ENCODE results near the gene CUL4B.
"Not testable (repeated sequence)": the region's sequence is repeated elsewhere in the genome, so short reads cannot be mapped to it uniquely, and the experiment has no call there.

CUL4B gene

DNA sequence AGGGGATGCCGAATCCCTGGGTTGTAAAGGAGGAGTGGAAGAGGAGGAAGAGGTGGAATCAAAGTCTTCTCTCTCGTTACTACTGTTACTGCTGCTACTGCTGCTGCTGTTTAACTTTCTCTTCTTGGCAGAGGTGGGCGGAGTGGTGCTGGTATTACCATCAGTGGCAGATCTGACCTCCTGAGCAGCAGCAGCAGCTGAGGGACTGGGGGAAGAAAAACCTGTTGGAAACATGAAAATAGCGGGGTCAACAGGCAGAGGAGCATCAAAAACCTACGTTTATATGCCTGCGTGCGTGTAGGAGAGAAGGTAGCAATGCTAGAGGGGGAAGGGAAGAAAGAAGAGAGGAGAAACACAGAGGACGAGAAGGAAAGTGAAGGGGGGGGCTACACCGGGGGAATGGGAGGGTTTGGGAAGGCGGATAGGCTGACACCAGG, 339 bp downstream of the CUL4B start:
- ATAC-seq (replicated peaks), result peak; percentile 51 to 56
- H3K4me3 Mint-ChIP-seq, result peak overlapping the region; percentile 89 to 93

DNA sequence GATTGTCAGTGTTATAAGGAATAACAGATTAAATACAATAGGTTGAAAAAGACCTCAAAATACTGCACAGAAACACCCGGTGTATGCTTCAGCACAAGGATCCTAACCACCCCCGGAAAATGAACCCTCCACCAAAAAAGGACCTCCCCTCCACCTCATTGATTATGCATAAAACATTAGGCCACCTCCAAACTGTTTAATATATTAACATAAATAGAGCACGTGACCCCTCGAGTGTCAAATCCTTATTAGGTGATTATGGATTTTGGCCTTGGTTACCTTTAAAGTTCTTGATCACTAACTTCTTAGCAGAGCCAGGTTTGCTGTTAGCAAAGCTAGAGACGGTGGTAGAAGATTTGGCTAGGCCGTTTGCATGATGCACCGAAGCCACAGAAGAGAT, 958 bp downstream of the CUL4B start:
- Mint-ChIP-seq H3K9me3 (no peaks in the 10 kb centered on the region), H3K4me3 (peak overlapping the region; percentile 89 to 93), H3K4me1 (peaks cover 5 to 12% of the 10 kb centered on the region in 2 donors), H3K36me3 (no peaks in the 10 kb centered on the region), H3K27me3 (no peaks in the 10 kb centered on the region), H3K27ac (peak overlapping the region; percentile 92)
- ATAC-seq (replicated peaks) (peak in 1 of 2 donors; percentile 5), DNase-seq (no peak)

More for the DNA sequence above, 339 bp downstream of the CUL4B start:
- Mint-ChIP-seq H3K9me3 (no peaks in the 10 kb centered on the region), H3K27ac (peak overlapping the region; percentile 92), H3K27me3 (no peaks in the 10 kb centered on the region), H3K36me3 (no peaks in the 10 kb centered on the region), H3K4me1 (peaks cover 5 to 12% of the 10 kb centered on the region in 2 donors)
- DNase-seq, result peak; percentile 23

DNA sequence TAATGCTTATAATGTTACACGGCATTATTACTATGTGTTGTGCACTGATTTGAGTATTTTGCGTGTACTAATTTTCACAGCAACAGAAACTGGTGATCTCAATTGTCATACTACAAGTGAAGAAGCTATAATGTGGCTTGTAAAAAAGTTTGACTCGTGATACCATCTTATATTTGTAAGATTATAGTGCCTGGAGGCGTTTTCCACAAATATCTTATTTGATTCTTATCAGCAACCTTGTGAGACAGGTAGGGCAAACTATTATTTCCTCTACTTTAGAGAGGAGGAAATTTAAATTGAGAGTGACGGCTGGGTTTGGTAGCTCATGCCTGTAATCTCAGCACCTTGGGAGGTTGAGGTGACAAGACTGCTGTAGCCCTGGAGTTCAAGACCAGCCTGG, 4.5 kb downstream of the CUL4B start:
- Mint-ChIP-seq H3K9me3 (no peaks in the 10 kb centered on the region), H3K4me3 (no peak overlapping the region), H3K27ac (no peak overlapping the region), H3K36me3 (no peaks in the 10 kb centered on the region), H3K27me3 (no peaks in the 10 kb centered on the region), H3K4me1 (no peaks in the 10 kb centered on the region)
- no peak for DNase-seq
- no peak for ATAC-seq (replicated peaks)

DNA sequence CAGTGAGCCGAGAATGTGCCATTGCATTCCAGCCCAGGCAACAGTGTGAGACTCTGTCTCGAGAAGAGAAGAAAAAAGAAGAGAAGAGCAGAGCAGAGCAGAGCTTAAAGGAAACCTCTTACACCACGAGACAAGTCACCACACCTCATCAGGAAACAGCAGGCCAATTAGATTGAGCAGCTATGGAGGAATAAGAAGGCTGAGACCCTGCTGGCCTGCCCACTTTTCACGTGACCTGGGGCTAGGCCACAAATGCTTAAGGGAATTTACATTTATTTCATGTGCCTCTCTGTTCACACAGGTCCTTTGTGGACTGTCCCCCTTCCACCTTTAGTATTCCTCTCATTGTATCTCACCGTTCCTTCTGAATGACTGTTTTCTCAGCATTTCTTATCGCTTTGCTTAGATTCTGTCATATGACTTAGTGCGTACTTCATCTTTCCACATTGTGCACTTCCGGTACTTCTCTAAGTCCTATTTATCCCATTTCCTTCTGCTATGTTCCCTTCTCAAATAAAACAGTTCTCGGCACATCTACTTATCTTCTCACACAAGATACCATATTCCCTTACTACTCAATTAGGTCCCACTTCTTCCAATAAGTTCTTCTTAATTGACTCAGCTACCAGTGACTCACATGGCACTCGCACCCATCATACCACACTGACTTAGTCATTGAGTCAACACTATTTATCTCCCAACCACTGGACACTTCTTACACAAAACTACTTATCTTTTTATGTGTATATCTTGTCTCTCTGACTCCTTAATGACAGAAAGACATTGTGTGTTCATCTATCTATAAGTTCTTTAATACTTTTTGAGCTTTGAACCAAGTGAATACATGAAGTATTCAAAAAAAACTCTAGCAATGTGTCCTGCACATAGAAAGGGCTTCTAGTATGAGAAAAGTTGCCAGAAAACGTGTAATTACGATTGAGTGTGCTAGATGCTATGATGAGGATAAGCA, 11.0 kb downstream of the CUL4B start:
- H3K27ac Mint-ChIP-seq, result no peak overlapping the region
- no peaks in the 10 kb centered on the region for H3K4me1 Mint-ChIP-seq
- DNase-seq (no peak), ATAC-seq (replicated peaks) (no peak)
- H3K9me3 Mint-ChIP-seq, result no peaks in the 10 kb centered on the region
- H3K4me3 Mint-ChIP-seq, result no peak overlapping the region
- H3K27me3 Mint-ChIP-seq, result no peaks in the 10 kb centered on the region
- H3K36me3 Mint-ChIP-seq, result peaks cover 0 to 7% of the 10 kb centered on the region in 2 donors

DNA sequence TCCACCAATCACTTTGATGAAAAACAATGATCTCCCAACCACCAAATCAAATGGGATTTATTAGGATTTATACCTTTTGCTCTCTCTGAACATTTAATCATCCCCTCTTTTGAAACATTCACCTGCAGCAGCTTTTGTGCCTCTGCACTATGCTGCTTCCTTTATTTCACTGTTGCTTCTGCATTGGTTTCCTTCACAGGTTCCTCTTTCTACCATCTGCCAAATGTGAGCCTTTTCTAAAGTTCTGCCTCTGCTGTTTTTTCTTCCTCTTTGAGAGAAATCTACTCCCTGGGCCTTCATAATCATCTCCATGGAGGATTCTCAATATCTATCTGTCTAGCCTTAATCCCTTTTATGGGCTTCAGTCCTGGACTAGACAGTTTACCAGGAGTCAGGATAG, 24.7 kb downstream of the CUL4B start:
- Mint-ChIP-seq H3K4me3 (no peak overlapping the region), H3K9me3 (no peaks in the 10 kb centered on the region), H3K4me1 (peaks cover 10 to 19% of the 10 kb centered on the region in 2 donors), H3K27ac (no peak overlapping the region), H3K27me3 (no peaks in the 10 kb centered on the region), H3K36me3 (peaks cover 20 to 26% of the 10 kb centered on the region in 2 donors)
- peak; percentile 73 to 85 for ATAC-seq (replicated peaks)
- DNase-seq, result no peak

DNA sequence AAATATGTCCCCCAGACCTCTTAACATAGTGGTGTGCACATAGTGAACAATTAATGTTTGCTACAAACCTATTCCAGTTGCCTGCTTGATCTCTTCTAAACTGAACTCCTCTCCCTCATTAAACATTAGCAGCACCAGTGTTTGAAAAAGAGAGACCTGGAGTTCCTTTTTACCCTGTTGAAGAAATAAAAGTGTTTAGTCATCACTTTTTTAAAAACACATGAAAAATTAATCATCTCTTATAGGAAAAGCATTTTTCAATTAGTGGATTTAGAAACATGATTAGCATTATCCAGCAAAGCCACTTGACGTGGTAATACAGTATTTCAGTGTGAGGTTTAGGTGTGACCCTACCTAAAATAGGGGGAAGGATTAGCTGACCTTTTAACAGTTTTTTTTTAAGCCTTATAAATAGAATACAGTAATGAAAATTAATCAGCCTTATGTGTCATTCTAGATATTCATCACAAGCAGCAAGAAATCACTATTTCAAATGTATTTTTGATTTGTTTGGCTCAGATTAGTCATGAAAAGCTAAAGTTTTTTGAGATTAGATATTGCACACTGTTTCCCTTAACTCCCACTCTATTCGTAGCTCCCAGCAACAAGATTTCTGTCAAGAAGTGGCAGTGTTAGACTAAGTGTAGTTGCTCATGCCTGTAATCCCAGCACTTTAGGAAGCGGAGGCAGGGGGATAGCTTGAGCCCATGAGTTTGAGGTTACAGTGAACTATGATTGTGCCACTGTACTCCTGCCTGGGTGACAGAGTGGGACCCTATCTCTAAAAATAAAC, 26.2 kb downstream of the CUL4B start:
- Mint-ChIP-seq H3K9me3 (no peaks in the 10 kb centered on the region), H3K4me3 (no peak overlapping the region), H3K36me3 (peaks cover 20 to 26% of the 10 kb centered on the region in 2 donors), H3K27me3 (no peaks in the 10 kb centered on the region), H3K4me1 (peaks cover 10 to 19% of the 10 kb centered on the region in 2 donors), H3K27ac (no peak overlapping the region)
- ATAC-seq (replicated peaks) (no peak), DNase-seq (no peak)

DNA sequence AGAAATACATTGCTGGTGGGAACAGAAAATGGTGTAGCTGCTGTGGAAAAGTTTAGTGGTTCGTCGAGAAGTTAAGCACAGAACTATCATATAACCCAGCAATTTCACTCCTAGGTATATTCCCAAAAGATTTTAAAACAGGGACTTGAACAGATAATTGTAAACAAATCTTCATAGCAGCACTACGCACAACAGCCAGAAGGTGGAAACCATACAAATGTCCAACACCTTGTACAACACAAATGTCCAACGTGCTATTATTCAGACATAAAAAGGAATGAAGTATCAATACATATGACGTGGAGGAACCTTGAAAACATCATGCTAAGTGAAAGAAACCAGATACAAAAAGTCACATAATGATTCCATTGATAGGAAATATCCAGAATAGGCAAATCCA, 37.9 kb downstream of the CUL4B start:
- Mint-ChIP-seq H3K27ac (peak overlapping the region; percentile 26), H3K4me1 (peaks cover 0 to 4% of the 10 kb centered on the region in 2 donors)
- no peak for DNase-seq

DNA sequence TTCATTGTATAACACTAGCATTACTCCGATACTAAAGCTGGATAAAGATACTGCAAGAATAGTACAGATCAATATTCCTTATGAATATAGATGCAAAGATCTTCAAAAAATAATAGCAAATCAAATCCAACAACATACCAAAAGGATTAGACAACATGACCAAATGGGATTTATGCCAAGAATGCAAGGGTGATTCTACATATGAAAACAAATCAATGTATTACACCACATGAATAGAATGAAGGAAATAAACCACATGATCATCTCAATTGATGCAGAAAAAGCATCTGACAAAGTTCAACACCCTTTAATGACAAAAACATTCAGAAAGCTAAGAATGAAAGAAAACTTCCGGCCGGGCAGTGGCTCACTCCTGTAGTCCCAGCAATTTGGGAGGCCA, 42.8 kb downstream of the CUL4B start:
- Mint-ChIP-seq H3K4me3 (no peak overlapping the region), H3K27me3 (no peaks in the 10 kb centered on the region), H3K36me3 (peaks cover 5 to 6% of the 10 kb centered on the region in 2 donors), H3K27ac (no peak overlapping the region), H3K9me3 (peaks cover 0 to 1% of the 10 kb centered on the region in 2 donors), H3K4me1 (peaks cover 5 to 6% of the 10 kb centered on the region in 2 donors)
- DNase-seq (no peak), ATAC-seq (replicated peaks) (no peak)

More for the DNA sequence above, 37.9 kb downstream of the CUL4B start:
- peaks cover 0 to 3% of the 10 kb centered on the region in 2 donors for H3K9me3 Mint-ChIP-seq
- no peak for ATAC-seq (replicated peaks)
- H3K36me3 Mint-ChIP-seq, result peaks cover 3 to 8% of the 10 kb centered on the region in 2 donors
- H3K27me3 Mint-ChIP-seq, result no peaks in the 10 kb centered on the region
- no peak overlapping the region for H3K4me3 Mint-ChIP-seq

DNA sequence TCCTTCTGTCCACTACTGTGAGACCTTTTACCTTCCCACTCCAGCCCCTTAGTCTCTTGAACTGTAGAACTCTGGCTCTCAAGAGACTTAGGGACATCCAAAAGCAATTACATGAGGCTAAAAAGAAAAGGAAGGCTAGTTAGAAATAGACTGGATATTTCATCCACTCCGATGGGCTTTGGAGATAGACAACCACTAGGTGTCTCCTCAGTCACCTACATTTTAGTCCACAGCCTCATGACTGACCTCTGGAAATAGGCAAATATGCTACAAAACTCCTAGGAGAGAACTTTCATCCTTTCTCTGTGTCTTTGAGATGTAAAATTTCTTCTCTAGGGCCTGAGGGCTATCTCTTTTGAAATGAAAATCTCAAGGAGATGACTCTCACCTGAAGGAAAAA, 46.5 kb downstream of the CUL4B start:
- no peaks in the 10 kb centered on the region for H3K27me3 Mint-ChIP-seq
- ATAC-seq (replicated peaks) (no peak), DNase-seq (no peak)
- no peaks in the 10 kb centered on the region for H3K9me3 Mint-ChIP-seq
- peak overlapping the region; percentile 6 for H3K27ac Mint-ChIP-seq
- peaks cover 3 to 5% of the 10 kb centered on the region in 2 donors for H3K4me1 Mint-ChIP-seq
- peaks cover 0 to 2% of the 10 kb centered on the region in 2 donors for H3K36me3 Mint-ChIP-seq
- H3K4me3 Mint-ChIP-seq, result no peak overlapping the region

DNA sequence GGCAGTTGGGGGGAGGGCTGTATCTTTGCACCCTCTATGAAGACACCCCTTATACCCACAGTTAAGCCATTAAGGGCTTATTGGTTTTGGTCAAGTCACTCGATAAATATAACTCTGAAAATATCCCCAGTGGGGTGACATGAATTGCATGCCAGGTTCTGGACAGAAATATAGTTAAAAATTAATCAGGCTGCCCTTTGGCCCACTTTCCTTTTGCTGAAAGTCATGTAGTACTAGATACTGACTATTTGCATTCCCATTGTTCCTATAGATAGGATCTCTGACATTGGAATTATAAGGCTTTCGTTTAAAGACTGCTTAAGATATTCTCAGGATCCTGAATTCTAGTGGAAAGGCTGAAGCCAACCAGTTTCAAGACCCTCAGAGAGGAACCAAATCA, 48.1 kb downstream of the CUL4B start:
- no peaks in the 10 kb centered on the region for H3K9me3 Mint-ChIP-seq
- H3K27me3 Mint-ChIP-seq, result no peaks in the 10 kb centered on the region
- no peak for ATAC-seq (replicated peaks)
- H3K4me3 Mint-ChIP-seq, result no peak overlapping the region
- H3K4me1 Mint-ChIP-seq, result peaks cover 3 to 5% of the 10 kb centered on the region in 2 donors
- no peak for DNase-seq
- H3K36me3 Mint-ChIP-seq, result peaks cover 0 to 2% of the 10 kb centered on the region in 2 donors
- no peak overlapping the region for H3K27ac Mint-ChIP-seq

DNA sequence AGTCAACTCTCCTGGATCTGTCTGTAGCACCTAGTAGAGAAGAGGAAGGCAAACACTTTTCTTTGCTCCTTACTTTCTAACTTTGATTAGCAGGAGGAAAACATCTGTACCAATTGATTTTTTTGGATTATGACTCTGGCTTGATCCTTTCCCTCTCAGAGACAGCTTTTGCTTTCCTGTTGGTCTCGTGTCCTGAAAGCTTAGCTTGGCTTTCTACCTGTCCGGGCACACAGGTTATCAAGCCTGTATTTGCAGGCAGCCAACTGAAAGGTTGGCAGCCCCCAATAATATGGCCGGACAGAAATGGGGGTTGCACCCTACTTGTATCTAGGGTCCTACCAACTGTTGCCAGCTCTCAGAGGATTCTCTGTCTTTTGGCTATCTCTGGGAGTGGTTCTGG, 48.5 kb downstream of the CUL4B start:
- Mint-ChIP-seq H3K4me1 (peaks cover 3 to 5% of the 10 kb centered on the region in 2 donors), H3K4me3 (no peak overlapping the region), H3K36me3 (peaks cover 0 to 2% of the 10 kb centered on the region in 2 donors), H3K9me3 (no peaks in the 10 kb centered on the region), H3K27me3 (no peaks in the 10 kb centered on the region), H3K27ac (peak overlapping the region; percentile 47)
- ATAC-seq (replicated peaks), result no peak
- DNase-seq, result no peak

DNA sequence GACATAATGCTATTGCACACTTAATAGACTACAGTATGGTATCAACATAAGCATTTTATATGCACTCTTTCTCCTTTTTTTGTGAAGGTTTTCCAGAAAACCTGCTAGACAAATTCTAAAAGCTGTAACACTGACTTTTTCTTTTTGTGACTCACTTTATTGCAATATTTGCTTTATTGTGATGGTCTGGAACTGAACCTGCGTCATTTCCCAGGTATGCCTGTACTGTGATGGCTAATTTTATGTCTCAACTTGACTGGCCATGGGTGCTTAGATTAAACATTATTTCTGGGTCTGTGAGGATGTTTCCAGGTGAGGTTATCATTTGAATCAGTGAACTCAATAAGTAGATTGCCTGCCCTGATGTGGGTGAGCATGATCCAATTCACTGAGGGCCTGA, 56.2 kb downstream of the CUL4B start:
- peaks cover 0 to 2% of the 10 kb centered on the region in 2 donors for H3K27me3 Mint-ChIP-seq
- H3K4me3 Mint-ChIP-seq, result no peak overlapping the region
- ATAC-seq (replicated peaks), result no peak
- peaks cover 0 to under 1% of the 10 kb centered on the region in 2 donors for H3K36me3 Mint-ChIP-seq
- H3K4me1 Mint-ChIP-seq, result no peaks in the 10 kb centered on the region
- no peaks in the 10 kb centered on the region for H3K9me3 Mint-ChIP-seq
- DNase-seq, result no peak
- no peak overlapping the region for H3K27ac Mint-ChIP-seq

DNA sequence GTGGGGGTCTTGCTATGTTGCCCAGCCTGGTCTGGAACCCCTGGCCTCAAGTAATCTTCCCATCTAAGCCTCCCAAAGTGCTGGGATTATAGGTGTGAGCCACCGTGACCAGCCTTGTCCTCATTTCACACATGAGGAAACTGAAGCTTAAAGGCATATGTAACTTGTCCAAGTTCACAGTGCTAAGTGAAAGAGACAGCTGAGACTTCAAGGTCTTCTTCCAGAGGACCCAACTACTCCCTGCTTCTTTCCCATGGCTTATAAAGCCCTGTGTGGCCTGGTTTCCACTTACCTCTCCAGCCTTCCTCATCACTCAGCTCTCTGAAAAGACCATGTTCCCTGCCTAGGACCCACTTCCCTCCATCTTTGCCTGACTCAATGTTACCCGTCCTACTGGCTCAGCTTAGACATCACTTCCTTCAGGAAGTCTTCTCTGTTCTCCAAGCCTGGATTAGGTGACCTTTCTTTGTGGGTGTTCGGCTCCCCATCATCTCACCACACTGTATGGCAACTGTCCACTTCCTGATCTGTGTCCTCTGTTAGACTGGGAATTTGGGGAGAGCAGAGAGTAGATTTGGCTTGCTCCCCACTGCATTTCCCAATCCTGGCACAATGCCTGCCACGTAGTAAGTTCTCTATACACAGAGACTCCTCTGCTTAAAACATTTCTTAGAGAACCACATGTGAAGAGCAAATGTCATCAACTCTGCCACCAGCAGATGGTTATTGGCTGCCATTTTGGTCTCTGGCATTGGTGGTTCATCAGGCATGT, 61.3 kb downstream of the CUL4B start:
- ATAC-seq (replicated peaks), result no peak
- no peak for DNase-seq
- peaks cover 0 to 7% of the 10 kb centered on the region in 2 donors for H3K4me1 Mint-ChIP-seq

DNA sequence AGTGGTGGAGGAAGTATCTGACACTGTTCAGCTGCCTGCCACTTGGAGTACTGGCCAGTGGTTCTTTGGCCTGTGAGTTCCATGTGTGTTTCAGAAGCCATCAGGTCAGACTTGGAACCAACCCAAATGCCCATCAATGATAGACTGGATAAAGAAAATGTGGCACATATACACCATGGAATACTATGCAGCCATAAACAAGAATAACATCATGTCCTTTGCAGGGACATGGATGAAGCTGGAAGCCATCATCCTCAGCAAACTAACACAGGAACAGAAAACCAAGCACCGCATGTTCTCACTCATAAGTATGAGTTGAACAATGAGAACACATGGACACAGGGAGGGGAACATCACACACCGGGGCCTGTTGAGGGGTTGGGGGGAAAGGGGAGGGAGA, 70.6 kb downstream of the CUL4B start:
- not testable (repeated sequence) for ATAC-seq (replicated peaks); H3K4me1 Mint-ChIP-seq; H3K36me3 Mint-ChIP-seq; H3K27ac Mint-ChIP-seq; H3K4me3 Mint-ChIP-seq; DNase-seq; H3K9me3 Mint-ChIP-seq; H3K27me3 Mint-ChIP-seq

More for the DNA sequence above, 61.3 kb downstream of the CUL4B start:
- no peaks in the 10 kb centered on the region for H3K9me3 Mint-ChIP-seq
- H3K27ac Mint-ChIP-seq, result no peak overlapping the region
- H3K27me3 Mint-ChIP-seq, result peaks cover 0 to 9% of the 10 kb centered on the region in 2 donors
- peaks cover 0 to 2% of the 10 kb centered on the region in 2 donors for H3K36me3 Mint-ChIP-seq
- H3K4me3 Mint-ChIP-seq, result no peak overlapping the region
